SK-N-SH (cell line): ENCODE data around the gene USP30. TPM values are rescaled to one million over a fixed set of nuclear protein-coding genes. Genes with fewer than 3 reads are reported as not detected.
A peak's percentile ranks its signal among the peaks of the same experiment; 100 is the strongest.

Experiments used
- CTCF ChIA-PET: fragments of 300-600, 350-600 bp; formaldehyde crosslinking; extraction: SDS; loops from one replicate; lab custom pipeline; 2021; lab: Yijun Ruan, JAX
- POLR2A ChIA-PET: fragments of 350-600 bp; sonication (Branson Sonifier 250); formaldehyde crosslinking; extraction: SDS; loops from one replicate; lab custom pipeline; 2020; ENCODE audit warnings: antibody characterized with exemption, inconsistent platforms; lab: Yijun Ruan, JAX
- DNase-seq: peaks from one replicate; pipeline ENCODE4 v3.0.0; 2012
- H2AFZ ChIP-seq: fragments of 200-600 bp; sonication (generic); 2 replicates; pipeline ENCODE4 v1.8.1; 2016; ENCODE audit warnings: antibody characterized with exemption, mild to moderate bottlenecking, low read depth
- H3F3A ChIP-seq: fragments of 200-600 bp; sonication (generic); replicated peaks from 2 replicates; pipeline ENCODE3; 2016; ENCODE audit warnings: antibody characterized with exemption, mild to moderate bottlenecking; ENCODE audit not compliant: insufficient read depth
- H3K27ac ChIP-seq, 2 experiments: fragments of 200-500 bp in 1 of 2; fragments of 200-600 bp in 1 of 2; sonication (Bioruptor generic) in 1 of 2; sonication (generic), shearing (Covaris generic) in 1 of 2; 2 replicates each; pipeline versions ENCODE4 v1.5.1 to v1.6.1; 2014 to 2016; ENCODE audit warnings: low read depth in 2 of 2, inconsistent platforms in 1 of 2, low read length in 1 of 2, mild to moderate bottlenecking in 1 of 2, mixed read lengths in 1 of 2
- H3K27me3 ChIP-seq: fragments of 200-600 bp; sonication (generic), shearing (Covaris generic); 2 replicates; pipeline ENCODE4 v1.6.1; 2016; ENCODE audit warnings: mixed run types; ENCODE audit not compliant: insufficient read depth
- H3K36me3 ChIP-seq, 2 experiments: fragments of 200-500 bp in 1 of 2; fragments of 200-600 bp in 1 of 2; sonication (Bioruptor generic) in 1 of 2; sonication (generic) in 1 of 2; replicated peaks in 1 of 2; 2 replicates each; pipeline versions ENCODE3 to v1.5.1; 2014 to 2016; ENCODE audit warnings: low read length in 1 of 2, mild to moderate bottlenecking in 1 of 2; ENCODE audit not compliant: insufficient read depth in 2 of 2, control insufficient read depth in 1 of 2
- H3K4me1 ChIP-seq, 2 experiments: fragments of 200-500 bp in 1 of 2; fragments of 200-600 bp in 1 of 2; sonication (Bioruptor generic) in 1 of 2; sonication (generic), shearing (Covaris generic) in 1 of 2; 2 replicates each; pipeline versions ENCODE4 v1.5.1 to v1.6.1; 2014 to 2016; ENCODE audit warnings: low read depth in 1 of 2, low read length in 1 of 2, mixed run types in 1 of 2; ENCODE audit not compliant: insufficient read depth in 2 of 2, control insufficient read depth in 1 of 2
- H3K4me2 ChIP-seq: fragments of 200-600 bp; sonication (generic), shearing (Covaris generic); 2 replicates; pipeline ENCODE4 v1.6.1; 2017; ENCODE audit warnings: mixed run types
- H3K4me3 ChIP-seq, 2 experiments: fragments of 200-500 bp in 1 of 2; fragments of 200-600 bp in 1 of 2; sonication (Bioruptor generic) in 1 of 2; sonication (generic), shearing (Covaris generic) in 1 of 2; 2 replicates each; pipeline versions ENCODE4 v1.5.1 to v1.8.1; 2014 to 2016; ENCODE audit warnings: low read depth in 2 of 2, inconsistent platforms in 1 of 2, low read length in 1 of 2, mild to moderate bottlenecking in 1 of 2, mixed read lengths in 1 of 2, moderate library complexity in 1 of 2
- H3K79me2 ChIP-seq: fragments of 200-600 bp; sonication (generic); 2 replicates; pipeline ENCODE4 v1.8.1; 2017; ENCODE audit warnings: mild to moderate bottlenecking; ENCODE audit not compliant: insufficient read depth
- H3K9ac ChIP-seq: fragments of 200-600 bp; sonication (generic); 2 replicates; pipeline ENCODE4 v1.6.1; 2017; ENCODE audit warnings: mixed run types
- H3K9me2 ChIP-seq: fragments of 200-600 bp; sonication (generic); 2 replicates; pipeline ENCODE4 v1.6.1; 2017; ENCODE audit warnings: mixed run types
- H3K9me3 ChIP-seq: fragments of 200-600 bp; sonication (generic); 2 replicates; pipeline ENCODE4 v1.6.1; 2017; ENCODE audit warnings: mixed run types, mild to moderate bottlenecking, moderate library complexity
- H4K20me1 ChIP-seq: fragments of 200-600 bp; sonication (generic); 2 replicates; pipeline ENCODE4 v1.6.1; 2017; ENCODE audit warnings: mild to moderate bottlenecking, mixed run types; ENCODE audit not compliant: insufficient read depth
- CHD2 ChIP-seq: fragments of 150-350 bp; IDR thresholded peaks from 2 replicates; pipeline ENCODE4 v1.6.1; 2018; ENCODE audit warnings: low read length; ENCODE audit not compliant: partially characterized antibody
- ELF1 ChIP-seq: IDR thresholded peaks from 2 replicates; pipeline ENCODE4 v1.4.0; 2012
- EP300 ChIP-seq, 2 experiments: IDR thresholded peaks; 2 replicates each; pipeline versions ENCODE4 v1.4.0 to v1.6.1; 2012; ENCODE audit warnings: borderline replicate concordance in 1 of 2, low read depth in 1 of 2, low read length in 1 of 2
- FOSL2 ChIP-seq: IDR thresholded peaks from 2 replicates; pipeline ENCODE4 v1.4.0; 2012; ENCODE audit warnings: low read depth, mild to moderate bottlenecking, moderate library complexity, borderline replicate concordance
- GABPA ChIP-seq: IDR thresholded peaks from 2 replicates; pipeline ENCODE4 v1.4.0; 2012; ENCODE audit warnings: low read depth, mild to moderate bottlenecking
- GATA2 ChIP-seq: sonication (generic); formaldehyde crosslinking; IDR thresholded peaks from 2 replicates; pipeline ENCODE4 v1.5.0; 2020; ENCODE audit warnings: mild to moderate bottlenecking, missing genetic modification reagents
- NRF1 ChIP-seq: IDR thresholded peaks from 2 replicates; pipeline ENCODE4 v1.6.1; 2012; ENCODE audit warnings: low read depth, mild to moderate bottlenecking, low read length
- PBX3 ChIP-seq: IDR thresholded peaks from 2 replicates; pipeline ENCODE4; 2012
- RCOR1 ChIP-seq: fragments of 150-350 bp; IDR thresholded peaks from 2 replicates; pipeline ENCODE4 v1.6.1; 2017; ENCODE audit warnings: antibody characterized with exemption, low read length
- SIN3A ChIP-seq: IDR thresholded peaks from 2 replicates; pipeline ENCODE4 v1.6.1; 2012; ENCODE audit warnings: low read depth, mild to moderate bottlenecking, low read length, moderate library complexity, borderline replicate concordance
- SMC3 ChIP-seq: IDR thresholded peaks from 2 replicates; pipeline ENCODE4 v1.6.1; 2012; ENCODE audit warnings: low read depth, low read length, improper control_type of control experiment
- TCF12 ChIP-seq: IDR thresholded peaks from 2 replicates; pipeline ENCODE4 v1.4.0; 2012
- USF1 ChIP-seq: IDR thresholded peaks from 2 replicates; pipeline ENCODE4 v1.4.0; 2012; ENCODE audit warnings: low read depth, borderline replicate concordance
- YY1 ChIP-seq: IDR thresholded peaks from 2 replicates; pipeline ENCODE4 v1.4.0; 2012; ENCODE audit warnings: low read depth, mild to moderate bottlenecking
- ZBTB33 ChIP-seq: IDR thresholded peaks from 2 replicates; pipeline ENCODE4 v1.4.0; 2012; ENCODE audit warnings: low read depth, borderline replicate concordance
- WGBS: methylation state at CpG from one replicate; pipeline ENCODE4 v1.1.6; 2017; ENCODE audit warnings: low lambda C conversion rate; 5-methylcytosine and 5-hydroxymethylcytosine counted together
- polyA plus RNA-seq, 3 experiments: library from polyadenylated mRNA; depleted of rRNA; stranded (reverse); fragments of >200 nt; gene quantifications; 2 replicates each; pipeline ENCODE4 v1.2.3, GENCODE V29; 2012

The USP30 gene
- polyA plus RNA-seq, 1 of the 3 experiments (the other 2 are of a cell fraction) = 10.9 TPM

GRCh38 chr12:109098651-109099050 is 46.3 kb downstream of the USP30 start:
- H3K9me3 ChIP-seq = no peaks in the 10 kb centered on the region
- POLR2A ChIA-PET = no interaction called here
- no peaks in the 10 kb centered on the region for H3K27me3 ChIP-seq
- H3K4me1 ChIP-seq = peaks cover 3 to 5% of the 10 kb centered on the region in 2 experiments; a peak in 2 of 4 replicates
- CTCF ChIA-PET = interaction anchor here (0.8 to 2.7 kb wide), 4 partner anchors 9 to 535 kb away, joined by 3 to 26 read pairs (median 4); partner anchors contain the start of gene ACACB
- no peaks in the 10 kb centered on the region for H4K20me1 ChIP-seq
- no peaks in the 10 kb centered on the region for H3F3A ChIP-seq
- no peak for DNase-seq
- peak overlapping the region; percentile 74 for H3K9ac ChIP-seq
- H3K4me2 ChIP-seq = peak overlapping the region; percentile 93
- H3K36me3 ChIP-seq = peaks cover 16 to 20% of the 10 kb centered on the region in 2 experiments
- H3K4me3 ChIP-seq = peak overlapping the region; percentile 66 to 70
- H2AFZ ChIP-seq = peak overlapping the region; percentile 77; the same call in 1 of the 2 replicates
- peaks cover 18% of the 10 kb centered on the region for H3K79me2 ChIP-seq
- peak overlapping the region; percentile 77 to 80; a peak in 3 of 4 replicates for H3K27ac ChIP-seq
- TF ChIP-seq YY1 (no peak), ELF1 (no peak), CHD2 (no peak), PBX3 (no peak), FOSL2 (no peak), SIN3A (no peak), GATA2 (no peak), NRF1 (no peak), RCOR1 (no peak), ZBTB33 (no peak)
- TF ChIP-seq, all 33 proteins: peak for 0
- no peaks in the 10 kb centered on the region for H3K9me2 ChIP-seq
- 19% methylated on average over 8 of the region's 8 CpGs for WGBS

GRCh38 chr12:109099431-109100020 is 47.1 kb downstream of the USP30 start:
- POLR2A ChIA-PET = no interaction called here

More at GRCh38 chr12:109099431-109100020, 47.1 kb downstream of the USP30 start:
- DNase-seq = no peak
- Histone ChIP-seq H3K4me2 (peak overlapping the region; percentile 93), H3K79me2 (peaks cover 18% of the 10 kb centered on the region), H3K4me3 (peak overlapping the region; percentile 66 to 70; a peak in 3 of 4 replicates), H3K27ac (no peak overlapping the region; a peak in 1 of 4 replicates), H3K27me3 (no peaks in the 10 kb centered on the region), H3K36me3 (peaks cover 24 to 25% of the 10 kb centered on the region in 2 experiments), H3K9me3 (no peaks in the 10 kb centered on the region), H3F3A (no peaks in the 10 kb centered on the region), H3K9ac (peak overlapping the region; percentile 74), H4K20me1 (no peaks in the 10 kb centered on the region), H2AFZ (no peak overlapping the region), H3K4me1 (peaks cover 2 to 5% of the 10 kb centered on the region in 2 experiments; a peak in 2 of 4 replicates), H3K9me2 (no peaks in the 10 kb centered on the region)
- 90% methylated on average over 12 of the region's 12 CpGs for WGBS
- TF ChIP-seq EP300 (IDR thresholded peaks at IDR 0.05; ENCODE audit: borderline replicate concordance in 1 of 2, low read depth in 1 of 2, low read length in 1 of 2) = no peak
- no peak for TF ChIP-seq PBX3
- TF ChIP-seq SIN3A = no peak
- TF ChIP-seq ELF1 = no peak
- no peak for TF ChIP-seq FOSL2
- TF ChIP-seq SMC3 = no peak
- TF ChIP-seq GABPA = no peak
- TF ChIP-seq TCF12 = no peak
- no peak for TF ChIP-seq USF1
- CTCF ChIA-PET = interaction anchor here (0.8 to 2.7 kb wide), 6 partner anchors 8 to 536 kb away, joined by 3 to 26 read pairs (median 3); partner anchors contain the start of gene ACACB
